ENCODE results near the gene SRBD1. TPM values are rescaled to one million over a fixed set of nuclear protein-coding genes. Genes with fewer than 3 reads are reported as not detected.

SRBD1 gene
- total and polyA plus RNA-seq, 8 donors: 13.4 to 20.0 (median 17.6) TPM

DNA sequence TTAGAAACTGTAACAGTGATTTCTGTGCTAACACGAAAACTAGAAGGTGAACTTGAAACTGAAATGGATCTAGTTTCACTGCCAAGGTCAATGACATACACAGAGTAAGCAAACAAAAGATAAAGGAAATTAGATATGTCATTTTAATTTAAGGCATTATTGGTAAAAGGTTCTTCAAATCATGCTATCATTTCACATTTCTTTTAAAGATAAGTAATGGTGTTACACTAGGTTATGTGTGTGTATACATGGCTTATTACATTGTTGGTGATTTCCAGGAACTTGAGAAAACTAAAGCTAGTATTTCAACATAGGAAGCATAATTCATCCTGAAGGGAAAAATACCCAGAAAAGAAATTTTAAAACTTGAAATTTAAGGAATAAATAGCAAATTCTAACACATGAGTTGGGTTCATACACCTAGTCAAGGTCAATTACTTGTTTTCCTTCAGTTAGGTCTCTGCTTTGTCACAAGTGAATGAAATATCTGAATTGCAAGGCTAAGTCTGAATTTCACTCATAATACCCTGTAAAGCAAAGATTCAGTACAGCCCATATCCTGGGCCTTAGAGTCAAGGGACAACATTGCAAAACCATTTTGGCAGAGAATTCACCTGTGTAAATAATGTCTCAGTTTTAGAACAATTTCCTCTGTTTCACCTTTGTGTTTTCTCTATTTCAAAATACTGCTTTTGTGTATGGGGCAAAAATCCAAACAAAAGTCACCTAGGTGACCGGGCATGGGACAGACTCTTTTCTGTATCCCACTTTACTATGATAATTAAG, 141.6 kb downstream of the SRBD1 start:
- DNase-seq (peak in 1 of 4 donors; percentile 48), ATAC-seq (peak; percentile 86)
- peaks cover 0 to 4% of the 10 kb centered on the region in 2 donors for H3K36me3 ChIP-seq
- H3K4me1 ChIP-seq: peaks cover 0 to 13% of the 10 kb centered on the region in 2 donors
- no peaks in the 10 kb centered on the region for H3K27me3 ChIP-seq
- H3K9me3 ChIP-seq: no peaks in the 10 kb centered on the region
- no peak overlapping the region for H3K4me3 ChIP-seq
- H3K27ac ChIP-seq: peak overlapping the region in 1 of 2 donors; percentile 39
- intact Hi-C loops (cut with DNase I): no loop called here
- TF ChIP-seq, protein P1, sequence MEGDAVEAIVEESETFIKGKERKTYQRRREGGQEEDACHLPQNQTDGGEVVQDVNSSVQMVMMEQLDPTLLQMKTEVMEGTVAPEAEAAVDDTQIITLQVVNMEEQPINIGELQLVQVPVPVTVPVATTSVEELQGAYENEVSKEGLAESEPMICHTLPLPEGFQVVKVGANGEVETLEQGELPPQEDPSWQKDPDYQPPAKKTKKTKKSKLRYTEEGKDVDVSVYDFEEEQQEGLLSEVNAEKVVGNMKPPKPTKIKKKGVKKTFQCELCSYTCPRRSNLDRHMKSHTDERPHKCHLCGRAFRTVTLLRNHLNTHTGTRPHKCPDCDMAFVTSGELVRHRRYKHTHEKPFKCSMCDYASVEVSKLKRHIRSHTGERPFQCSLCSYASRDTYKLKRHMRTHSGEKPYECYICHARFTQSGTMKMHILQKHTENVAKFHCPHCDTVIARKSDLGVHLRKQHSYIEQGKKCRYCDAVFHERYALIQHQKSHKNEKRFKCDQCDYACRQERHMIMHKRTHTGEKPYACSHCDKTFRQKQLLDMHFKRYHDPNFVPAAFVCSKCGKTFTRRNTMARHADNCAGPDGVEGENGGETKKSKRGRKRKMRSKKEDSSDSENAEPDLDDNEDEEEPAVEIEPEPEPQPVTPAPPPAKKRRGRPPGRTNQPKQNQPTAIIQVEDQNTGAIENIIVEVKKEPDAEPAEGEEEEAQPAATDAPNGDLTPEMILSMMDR (IDR thresholded peaks at IDR 0.05): no peak

DNA sequence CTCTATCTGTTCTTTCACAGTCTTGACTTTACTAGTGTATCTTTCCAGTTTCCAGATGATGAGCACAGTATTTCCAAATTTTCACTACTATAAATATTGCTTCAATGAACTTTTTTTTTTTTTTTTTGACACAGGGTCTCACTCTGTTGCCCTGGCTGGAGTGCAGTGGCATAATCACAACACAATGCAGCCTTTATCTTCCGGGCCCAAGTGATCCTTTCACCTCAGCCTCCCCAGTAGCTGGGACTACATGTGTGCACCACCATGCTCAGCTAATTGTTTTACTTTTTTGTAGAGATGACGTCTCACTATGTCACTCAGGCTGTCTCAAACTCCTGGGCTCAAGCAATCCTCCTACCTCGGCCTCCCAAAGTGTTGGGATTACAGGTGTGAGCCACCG, 142.8 kb downstream of the SRBD1 start:
- DNase-seq (no peak), ATAC-seq (no peak)
- no peak overlapping the region for H3K4me3 ChIP-seq
- no peaks in the 10 kb centered on the region for H3K9me3 ChIP-seq
- intact Hi-C loops (cut with DNase I): no loop called here
- no peaks in the 10 kb centered on the region for H3K27me3 ChIP-seq
- H3K27ac ChIP-seq: no peak overlapping the region
- no peaks in the 10 kb centered on the region for H3K36me3 ChIP-seq
- TF ChIP-seq, protein P1 (IDR thresholded peaks at IDR 0.05): no peak
- peaks cover 0 to 13% of the 10 kb centered on the region in 2 donors for H3K4me1 ChIP-seq

DNA sequence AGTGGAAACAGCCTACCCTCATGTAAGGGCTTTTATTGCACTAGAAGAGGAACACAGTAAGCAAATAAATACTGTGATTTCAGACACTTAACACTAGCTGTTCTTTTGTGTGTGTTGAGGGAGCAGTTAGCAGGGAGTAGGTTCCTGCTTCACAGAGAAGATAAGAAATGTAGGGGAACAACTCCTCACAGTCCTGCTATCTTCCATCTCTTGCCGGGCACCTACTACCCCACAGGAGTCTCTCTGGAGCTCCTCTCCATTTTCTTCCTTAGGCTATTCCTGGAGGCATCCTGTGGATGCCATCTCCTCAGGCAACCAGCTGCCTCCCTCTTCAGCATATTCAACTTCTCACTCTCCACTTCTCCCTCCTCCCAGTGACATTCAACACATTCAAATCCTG, 145.0 kb downstream of the SRBD1 start:
- peak; percentile 64 for ATAC-seq
- Histone ChIP-seq H3K27me3 (no peaks in the 10 kb centered on the region), H3K4me1 (peaks cover 0 to 13% of the 10 kb centered on the region in 2 donors), H3K4me3 (no peak overlapping the region), H3K27ac (no peak overlapping the region), H3K36me3 (no peaks in the 10 kb centered on the region), H3K9me3 (no peaks in the 10 kb centered on the region)
- TF ChIP-seq, protein P1 (IDR thresholded peaks at IDR 0.05): no peak
- intact Hi-C loops (cut with DNase I): no loop called here
- no peak for DNase-seq

DNA sequence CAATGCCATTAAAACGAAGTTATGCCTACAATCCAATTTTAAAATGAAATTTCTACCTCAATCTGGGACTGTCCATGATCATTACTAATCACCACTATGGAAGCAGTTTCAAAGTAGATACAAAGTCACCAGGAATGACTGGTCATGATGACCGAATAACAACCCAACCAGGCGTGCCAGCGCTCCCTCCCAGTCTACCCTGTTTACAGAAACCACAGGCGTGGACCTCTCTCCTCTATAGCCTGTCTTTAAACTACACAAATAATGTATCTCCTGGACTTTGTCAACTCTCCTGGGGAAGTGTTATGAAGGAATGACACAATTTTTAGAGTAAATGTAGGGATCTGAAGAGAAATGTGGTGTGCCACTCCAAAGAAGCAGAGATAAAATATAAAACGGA, 150.2 kb downstream of the SRBD1 start:
- peak in 1 of 4 donors; percentile 14 for DNase-seq
- intact Hi-C loops (cut with DNase I): no loop called here
- H3K4me1 ChIP-seq: peaks cover 6 to 14% of the 10 kb centered on the region in 2 donors
- H3K4me3 ChIP-seq: no peak overlapping the region
- H3K27me3 ChIP-seq: no peaks in the 10 kb centered on the region
- no peaks in the 10 kb centered on the region for H3K9me3 ChIP-seq
- TF ChIP-seq, protein P1 (IDR thresholded peaks at IDR 0.05): no peak
- no peak overlapping the region for H3K27ac ChIP-seq
- no peak for ATAC-seq
- no peaks in the 10 kb centered on the region for H3K36me3 ChIP-seq

DNA sequence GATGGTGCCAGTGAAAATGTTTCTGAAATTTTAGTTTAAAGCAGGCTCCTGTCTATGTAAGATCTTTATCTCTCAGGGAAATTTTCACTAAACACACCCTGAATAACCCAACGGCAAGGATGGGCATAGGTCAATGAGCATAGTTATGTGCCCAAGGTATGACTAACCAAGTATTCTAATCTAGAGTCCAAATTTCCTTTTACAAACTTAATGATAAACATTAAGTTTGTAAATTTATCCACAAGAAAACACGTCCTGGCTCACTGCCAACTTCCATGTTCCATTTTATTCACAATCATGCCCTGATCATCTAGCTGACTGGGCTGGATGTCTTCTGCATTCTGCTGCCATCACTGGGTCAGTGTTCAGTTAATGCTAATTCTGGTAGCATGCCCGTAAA, 151.2 kb downstream of the SRBD1 start:
- intact Hi-C loops (cut with DNase I): no loop called here

More for the DNA sequence above, 151.2 kb downstream of the SRBD1 start:
- no peak for DNase-seq
- Histone ChIP-seq H3K36me3 (no peaks in the 10 kb centered on the region), H3K4me3 (no peak overlapping the region), H3K27ac (no peak overlapping the region), H3K4me1 (peaks cover 6 to 14% of the 10 kb centered on the region in 2 donors), H3K27me3 (no peaks in the 10 kb centered on the region), H3K9me3 (no peaks in the 10 kb centered on the region)
- ATAC-seq: no peak
- TF ChIP-seq, protein P1 (IDR thresholded peaks at IDR 0.05): no peak

All from left lung (tissue), 10 donors.